GM18907 (cell line): Measurements from ENCODE around the gene SLC66A1.

Experiments used
- ATAC-seq: cut with Tn5 transposase; IDR thresholded peaks from one replicate; pipeline ENCODE4 v1.9.1; 2021; ENCODE audit warnings: mild to moderate bottlenecking, moderate library complexity; ENCODE audit not compliant: unreplicated experiment

SLC66A1 gene

GRCh38 chr1:19375631-19376400 is 63.7 kb downstream of the SLC66A1 start:
- no peak for ATAC-seq

- ATAC-seq, result no peak
Observed at GRCh38 chr1:19376428-19377372, 64.6 kb downstream of the SLC66A1 start.

- ATAC-seq, result no peak
Observed at GRCh38 chr1:19377812-19378718, 65.9 kb downstream of the SLC66A1 start.
